Esophagus squamous epithelium (tissue), 4 donors: ENCODE results near the gene APPBP2.

Source experiments
- CTCF ChIP-seq, 6 experiments: fragments of 450-650 bp in 4 of 6; fragments of 200-600 bp in 2 of 6; sonication (generic) in 2 of 6; IDR thresholded peaks; one replicate each; pipeline ENCODE4 v1.5.1; 2016 to 2019; ENCODE audit warnings: antibody characterized with exemption in 6 of 6, mild to moderate bottlenecking in 4 of 6, moderate library complexity in 4 of 6
- POLR2A ChIP-seq, 4 donors: fragments of 450-650 bp; IDR thresholded peaks; one replicate each; pipeline ENCODE4 v1.6.1; 2017; ENCODE audit warnings: antibody characterized with exemption in 4 of 4, mild to moderate bottlenecking in 4 of 4, moderate library complexity in 3 of 4

- TF ChIP-seq POLR2A (IDR thresholded peaks at IDR 0.05) (no peak), CTCF (IDR thresholded peaks at IDR 0.05) (no peak)
Observed at GRCh38 chr17:60526726-60527125, 684 bp upstream of the APPBP2 start.
